ENCODE data around the gene TNFAIP2.
"Not testable (repeated sequence)": the region's sequence is repeated elsewhere in the genome, so short reads cannot be mapped to it uniquely, and the experiment has no call there.

The TNFAIP2 gene

GRCh38 chr14:103157969-103158368 lies 34.7 kb downstream of the TNFAIP2 start:
- DNase-seq = no peak

DNA sequence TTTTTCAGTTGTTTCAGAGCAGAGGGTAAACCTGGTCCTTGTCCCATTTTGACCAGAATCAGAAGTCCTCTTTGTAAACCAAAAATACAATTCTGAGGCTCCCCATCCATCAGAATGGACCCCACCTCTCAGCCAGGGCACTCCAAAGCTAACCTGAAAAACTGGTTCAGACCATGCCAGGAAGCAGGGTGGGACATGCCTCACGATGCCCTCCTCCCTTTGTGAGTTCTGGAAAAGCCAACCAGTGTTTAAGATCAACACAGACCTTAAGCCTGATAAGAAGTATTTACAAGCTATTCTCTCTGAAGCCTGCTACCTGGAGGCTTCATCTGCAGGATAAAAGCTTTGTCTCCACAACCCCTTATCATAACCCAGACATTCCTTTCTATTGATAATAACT lies 35.4 kb downstream of the TNFAIP2 start:
- DNase-seq = no peak

GRCh38 chr14:103160321-103161053 lies 37.2 kb downstream of the TNFAIP2 start:
- DNase-seq = no peak

GRCh38 chr14:103161054-103161397 lies 37.8 kb downstream of the TNFAIP2 start:
- no peak for DNase-seq

DNA sequence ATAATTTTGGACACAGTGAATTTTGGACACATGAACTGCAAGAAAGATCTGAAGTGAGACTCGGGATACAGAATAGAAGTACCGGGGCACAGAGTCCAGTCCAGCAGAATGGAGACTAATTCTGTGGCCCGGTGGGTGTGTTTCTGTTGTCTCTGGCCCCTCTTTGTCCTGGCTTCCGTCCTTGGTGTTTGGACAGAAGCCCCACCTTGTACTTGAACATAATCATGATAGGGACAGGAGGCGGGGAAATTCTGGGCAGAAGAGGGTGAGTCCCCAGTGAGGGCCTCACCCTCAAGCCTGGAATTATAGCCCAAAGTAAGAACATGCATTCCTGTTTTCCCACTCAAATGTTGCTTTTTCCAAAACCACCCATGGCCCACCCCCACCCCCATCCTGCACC lies 39.9 kb downstream of the TNFAIP2 start:
- DNase-seq = no peak

GRCh38 chr14:103164006-103164405 lies 40.7 kb downstream of the TNFAIP2 start:
- no peak for DNase-seq

DNA sequence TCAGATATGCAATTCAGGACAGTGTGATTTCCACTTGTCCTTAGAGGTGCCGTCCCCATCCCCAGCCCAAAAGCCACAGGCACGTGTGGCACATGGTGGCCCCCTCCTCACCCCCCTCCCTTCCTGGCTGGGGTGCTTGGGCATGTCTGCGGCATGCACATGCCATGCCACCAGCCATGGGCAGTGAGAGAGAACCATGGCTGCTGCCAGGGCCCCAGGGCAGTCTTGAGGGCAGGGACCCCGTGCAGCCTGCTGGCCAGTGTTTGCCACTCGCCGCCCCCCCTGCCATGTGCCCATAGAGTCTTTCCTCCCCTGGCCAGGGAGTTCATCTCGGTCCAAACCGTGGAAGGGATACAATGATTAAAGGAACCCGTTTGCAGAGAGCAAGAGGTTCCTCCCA lies 41.5 kb downstream of the TNFAIP2 start:
- no peak for DNase-seq

DNA sequence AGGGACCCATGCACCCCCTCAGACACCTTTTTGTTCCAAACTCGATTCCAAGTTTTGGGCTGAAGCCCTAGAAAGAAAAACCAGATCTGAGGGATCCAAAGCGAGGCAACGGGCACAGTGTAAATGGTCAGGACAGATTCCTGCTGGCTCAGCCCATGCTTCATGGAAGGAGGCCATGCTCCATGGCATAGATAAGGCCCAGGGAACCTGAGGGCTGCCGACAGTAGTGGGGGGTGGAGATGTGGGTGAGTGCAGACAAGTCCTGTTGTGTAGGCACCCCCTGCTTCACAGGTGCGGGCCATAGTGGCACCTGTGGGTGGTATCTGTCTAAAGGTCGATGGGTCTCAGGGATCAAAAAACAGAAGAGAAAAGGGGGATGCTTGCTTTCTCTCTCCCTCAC lies 42.1 kb downstream of the TNFAIP2 start:
- DNase-seq = no peak

- DNase-seq = no peak
Observed at GRCh38 chr14:103169954-103170353, 46.7 kb downstream of the TNFAIP2 start.

- not testable (repeated sequence) for DNase-seq
Observed at GRCh38 chr14:103171206-103171605, 47.9 kb downstream of the TNFAIP2 start.

DNA sequence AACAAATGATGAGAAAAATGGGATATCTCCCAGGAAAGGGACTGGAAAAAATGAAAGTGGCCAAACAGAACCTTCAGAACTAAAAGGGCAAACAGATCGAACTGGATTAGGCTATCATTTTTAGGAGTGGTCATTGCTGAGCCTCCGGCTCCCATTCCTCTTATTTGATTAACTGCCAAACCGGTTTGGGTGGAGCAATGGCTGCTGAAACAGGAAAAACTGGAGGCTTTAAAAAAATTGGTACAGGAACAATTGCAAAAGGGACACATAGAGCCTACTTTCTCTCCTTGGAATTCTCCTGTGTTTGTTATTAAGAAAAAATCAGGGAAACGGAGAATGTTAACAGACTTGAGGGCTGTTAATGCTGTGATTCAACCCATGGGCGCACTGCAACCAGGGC lies 49.7 kb downstream of the TNFAIP2 start:
- DNase-seq = no peak

GRCh38 chr14:103173887-103174286 lies 50.6 kb downstream of the TNFAIP2 start:
- not testable (repeated sequence) for DNase-seq

- not testable (repeated sequence) for DNase-seq
Observed at GRCh38 chr14:103176176-103176575, 52.9 kb downstream of the TNFAIP2 start.

- no peak for DNase-seq
Observed at GRCh38 chr14:103177376-103177775, 54.1 kb downstream of the TNFAIP2 start.

DNA sequence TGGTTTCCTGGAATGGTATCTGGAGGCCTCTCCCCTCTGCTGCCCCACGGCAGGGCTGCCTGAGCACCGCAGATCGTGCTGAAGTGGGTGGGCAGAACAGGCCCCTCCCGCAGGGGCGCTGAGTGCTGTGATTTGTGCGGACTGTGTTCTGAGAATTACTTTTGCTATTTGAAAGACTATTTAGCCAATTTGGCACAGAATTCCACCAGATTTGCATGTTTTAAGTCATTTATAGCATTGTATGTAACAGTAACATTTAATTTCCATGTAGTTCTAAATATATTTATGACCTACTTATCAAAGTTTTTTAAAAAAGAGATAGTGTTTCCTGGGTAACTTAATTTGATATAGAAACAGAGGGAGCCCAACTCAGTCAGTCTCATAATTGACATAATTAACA lies 55.3 kb downstream of the TNFAIP2 start:
- no peak for DNase-seq

GRCh38 chr14:103179094-103179493 lies 55.8 kb downstream of the TNFAIP2 start:
- no peak for DNase-seq

GRCh38 chr14:103180331-103180730 lies 57.1 kb downstream of the TNFAIP2 start:
- no peak for DNase-seq

DNA sequence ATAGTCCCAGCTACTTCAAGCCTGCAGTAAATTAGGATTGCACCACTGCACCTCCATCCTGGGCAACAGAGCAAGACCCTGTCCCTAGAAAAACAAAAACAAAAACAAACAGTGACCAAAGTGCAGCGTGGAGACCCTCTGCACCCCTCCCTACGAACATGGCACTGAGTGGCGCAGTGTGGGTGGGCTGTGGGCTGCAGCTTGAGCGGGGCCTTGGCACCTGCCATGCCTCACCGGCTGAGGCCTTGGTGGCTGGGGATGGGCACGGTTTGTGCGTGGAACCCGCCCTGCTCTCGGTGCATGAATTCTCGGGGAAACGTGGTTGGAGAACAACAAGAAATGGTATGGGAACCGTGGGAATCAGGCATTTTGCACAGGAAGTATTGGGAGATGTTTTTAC lies 60.8 kb downstream of the TNFAIP2 start:
- no peak for DNase-seq

DNA sequence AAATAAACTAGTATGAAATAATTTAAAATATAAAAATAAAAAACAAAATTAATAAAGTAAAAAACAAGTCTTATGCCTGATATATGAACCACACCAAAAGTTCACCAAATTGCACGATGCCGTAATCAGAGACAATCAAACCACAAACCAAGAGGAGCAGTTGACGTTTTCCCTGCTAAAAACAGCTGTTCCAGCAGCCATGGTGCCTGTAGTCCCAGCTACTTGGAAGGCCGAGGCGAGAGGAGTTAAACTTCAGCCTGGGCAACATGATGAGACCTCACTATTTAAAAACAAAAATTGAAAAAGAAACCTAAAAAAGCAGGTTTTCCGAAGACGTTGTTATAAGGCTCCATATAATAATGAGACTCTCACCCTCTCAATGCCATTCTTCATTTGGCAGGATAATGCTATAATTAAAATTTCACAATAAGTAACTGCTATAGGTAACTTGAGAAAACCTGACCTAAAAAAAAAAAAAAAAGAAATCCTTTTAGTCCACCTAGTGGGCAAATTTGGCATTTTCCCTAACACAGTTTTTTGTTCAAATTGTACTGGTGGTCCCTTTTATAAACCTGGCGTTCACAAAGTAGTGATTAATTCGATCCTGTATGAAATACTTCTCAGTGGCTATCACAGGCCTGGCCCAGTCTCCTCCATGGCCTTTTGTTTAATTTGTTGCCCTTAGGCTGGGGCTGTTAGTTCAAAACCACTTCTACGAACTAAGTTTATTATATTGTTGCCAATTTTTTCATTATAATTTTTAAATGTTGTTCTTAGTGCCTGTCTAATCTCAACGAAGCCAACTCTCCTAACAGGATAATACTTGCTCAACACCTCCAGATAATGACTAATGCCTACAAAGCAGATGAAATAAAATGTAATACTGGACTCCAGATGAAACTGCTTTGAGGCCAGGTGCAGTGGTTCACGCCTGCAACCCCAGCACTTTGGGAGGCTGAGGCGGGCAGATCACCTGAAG lies 62.1 kb downstream of the TNFAIP2 start:
- DNase-seq = no peak

- no peak for DNase-seq
Observed at GRCh38 chr14:103186241-103186822, 63.1 kb downstream of the TNFAIP2 start.

All from effector CD4-positive, alpha-beta T cell (primary cell).